GM12801 (cell line): Measurements from ENCODE around the gene COL6A6.

Experiments used
- CTCF ChIP-seq: IDR thresholded peaks from one replicate; pipeline ENCODE4 v1.5.1; 2011; ENCODE audit warnings: control low read depth; ENCODE audit not compliant: insufficient read length; ENCODE audit errors: extremely low read depth

Gene COL6A6

GRCh38 chr3:130557336-130558035 is 40.5 kb downstream of the COL6A6 start:
- TF ChIP-seq CTCF, result no peak

GRCh38 chr3:130558366-130558765 is 41.4 kb downstream of the COL6A6 start:
- TF ChIP-seq CTCF, result no peak

- TF ChIP-seq CTCF, result no peak
Observed at GRCh38 chr3:130565224-130565623, 48.2 kb downstream of the COL6A6 start.
